ENCODE measurements around the gene OR10H3.
A peak's percentile ranks its signal among the peaks of the same experiment; 100 is the strongest.
"Not testable (repeated sequence)": the region's sequence is repeated elsewhere in the genome, so short reads cannot be mapped to it uniquely, and the experiment has no call there.

The OR10H3 gene

DNA sequence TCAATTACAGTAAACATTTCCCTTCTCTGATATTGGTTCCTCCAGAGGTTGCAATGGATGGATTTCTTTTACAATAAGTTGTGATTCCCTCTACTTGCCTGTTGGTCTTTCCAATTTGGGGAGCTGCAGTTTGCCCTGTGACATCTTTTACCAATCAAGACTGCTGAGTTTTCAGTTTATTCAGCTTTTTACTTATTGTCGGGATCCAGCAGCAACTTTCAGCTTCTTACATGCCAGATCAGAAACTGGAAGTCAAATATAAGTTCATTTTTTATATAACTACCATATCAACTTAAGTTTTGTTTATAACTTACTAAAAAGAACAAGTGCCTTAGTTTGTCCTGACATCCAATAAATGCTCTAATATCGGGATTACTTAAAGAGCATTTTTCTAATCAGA lies 10.5 kb downstream of the OR10H3 start:
- no peak for DNase-seq (ENCODE audit: low spot score)
- no peak for TF ChIP-seq CTCF (IDR thresholded peaks at IDR 0.05; ENCODE audit: extremely low read depth, missing control alignments)

- no peak for DNase-seq (ENCODE audit: low spot score)
- no peak for TF ChIP-seq CTCF (IDR thresholded peaks at IDR 0.05; ENCODE audit: extremely low read depth, missing control alignments)
These were observed 20.6 kb downstream of the OR10H3 start for GRCh38 chr19:15758379-15758778.

DNA sequence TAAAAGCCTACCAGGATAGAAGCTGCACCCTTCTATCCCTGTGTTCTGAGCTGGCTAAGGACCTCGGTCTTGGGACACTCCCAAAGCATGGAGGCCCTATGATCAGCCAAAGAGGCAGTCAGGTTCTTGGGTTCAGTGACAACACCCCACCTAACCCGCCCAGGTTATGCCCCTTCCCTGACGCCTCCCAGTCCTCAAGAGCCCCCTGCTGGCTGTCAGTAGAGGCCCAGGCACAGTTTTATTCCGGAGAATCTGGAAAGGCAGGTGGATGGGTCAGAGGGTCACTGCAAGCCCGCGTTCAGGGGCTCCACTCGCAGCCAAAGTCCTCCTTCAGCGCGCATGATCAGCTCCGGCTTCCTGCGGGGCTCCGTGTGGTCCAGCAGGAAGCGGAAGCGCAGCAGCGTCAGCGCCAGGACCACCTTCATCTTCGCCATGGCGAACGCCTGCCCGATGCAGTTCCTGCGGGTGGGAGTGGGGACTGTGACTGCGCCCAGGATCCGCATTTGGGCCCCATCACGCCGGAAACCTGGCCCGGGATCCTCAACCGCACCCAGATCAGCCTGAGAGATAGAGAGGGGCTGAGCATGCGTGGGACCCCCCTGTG lies 22.3 kb downstream of the OR10H3 start:
- TF ChIP-seq CTCF (IDR thresholded peaks at IDR 0.05; ENCODE audit: extremely low read depth, missing control alignments) = peak; percentile 15
- DNase-seq (ENCODE audit: low spot score) = no peak

GRCh38 chr19:15769586-15769985 lies 31.8 kb downstream of the OR10H3 start:
- no peak for DNase-seq (ENCODE audit: low spot score)
- TF ChIP-seq CTCF (IDR thresholded peaks at IDR 0.05; ENCODE audit: extremely low read depth, missing control alignments) = no peak

DNA sequence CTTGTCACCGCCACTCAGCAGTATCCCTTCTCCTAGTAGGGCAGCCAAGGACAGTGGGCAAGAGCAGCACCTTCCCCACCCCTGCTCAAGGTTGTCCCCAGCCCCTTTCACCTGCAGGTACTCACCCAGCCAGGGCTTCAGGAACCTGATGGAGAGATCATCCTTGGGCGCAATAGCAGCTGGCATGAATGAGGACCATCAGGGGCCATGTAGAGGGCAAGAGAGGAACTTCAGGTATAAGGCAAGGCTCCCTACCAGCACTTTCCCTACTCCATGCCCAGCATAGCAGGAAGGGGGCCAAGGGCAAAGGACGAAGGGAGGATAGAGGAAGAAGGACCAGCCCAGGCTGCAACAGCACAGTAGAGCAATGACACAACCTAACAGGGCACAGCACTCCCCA lies 36.4 kb downstream of the OR10H3 start:
- DNase-seq (ENCODE audit: low spot score) = not testable (repeated sequence)

DNA sequence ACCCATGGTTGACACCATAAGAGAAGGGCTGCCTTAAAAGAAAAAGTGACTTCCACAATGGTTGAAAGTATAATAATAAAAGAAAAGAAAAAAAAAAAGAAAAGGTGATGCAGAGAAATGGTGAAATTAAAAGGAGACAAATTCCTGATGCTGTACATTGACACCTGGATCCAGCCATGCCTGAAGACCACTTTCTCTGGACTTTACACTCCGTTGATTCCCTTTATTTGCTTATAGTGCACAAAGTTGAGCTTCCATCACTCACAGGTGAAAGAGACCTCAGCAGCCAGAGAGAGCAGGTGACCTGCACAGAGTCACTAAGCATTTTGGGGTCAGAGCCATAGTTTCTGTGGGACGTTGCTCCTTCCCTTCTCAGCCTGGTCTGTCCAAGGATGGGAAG lies 37.5 kb downstream of the OR10H3 start:
- no peak for TF ChIP-seq CTCF (IDR thresholded peaks at IDR 0.05; ENCODE audit: extremely low read depth, missing control alignments)
- DNase-seq (ENCODE audit: low spot score) = no peak

DNA sequence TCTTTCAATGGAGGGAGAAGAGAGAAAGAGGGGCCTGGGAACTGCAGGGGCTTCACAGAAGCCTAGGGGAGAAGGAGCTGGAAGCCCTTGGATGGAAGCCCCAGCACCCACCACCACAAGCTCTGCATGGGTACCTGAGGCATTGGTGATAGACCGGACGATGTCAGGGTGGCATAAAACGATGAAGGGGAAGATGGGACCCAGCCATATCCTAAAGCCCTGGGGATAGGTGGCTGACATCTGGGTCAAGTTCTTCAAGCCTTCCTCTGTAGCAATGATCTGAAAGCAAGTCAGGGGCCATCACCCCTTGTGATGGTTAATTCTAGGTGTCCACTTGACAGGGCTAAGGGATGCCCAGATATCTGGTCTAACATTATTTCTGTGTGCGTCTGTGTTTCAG lies 38.5 kb downstream of the OR10H3 start:
- no peak for DNase-seq (ENCODE audit: low spot score)
- no peak for TF ChIP-seq CTCF (IDR thresholded peaks at IDR 0.05; ENCODE audit: extremely low read depth, missing control alignments)

Measured in GM20000 (cell line).